CD14-positive monocyte (primary cell): ENCODE data around the gene RD3L. TPM values are rescaled to one million over a fixed set of nuclear protein-coding genes. Genes with fewer than 3 reads are reported as not detected.

Experiments used
- DNase-seq, 3 donors: peaks; one replicate each; pipeline ENCODE4 v3.0.0-alpha.2; 2011 to 2022
- H2AFZ ChIP-seq: 2 replicates; pipeline ENCODE4 v1.6.0; 2012; ENCODE audit warnings: mild to moderate bottlenecking, low read depth, low read length, inconsistent platforms; ENCODE audit not compliant: insufficient read depth, poor library complexity, severe bottlenecking
- H3K27ac ChIP-seq, 2 donors: 1 replicate in 1 of 2; 2 replicates in 1 of 2; pipeline ENCODE4 v1.5.1; 2012 to 2013; ENCODE audit warnings: low read length in 2 of 2, control low read depth in 1 of 2, inconsistent platforms in 1 of 2, low read depth in 1 of 2, mild to moderate bottlenecking in 1 of 2
- H3K27me3 ChIP-seq, 2 donors: one replicate each; pipeline versions ENCODE4 v1.6.0 to v1.6.1; 2011 to 2013; ENCODE audit warnings: low read length in 2 of 2; ENCODE audit not compliant: control insufficient read depth in 2 of 2, insufficient read depth in 2 of 2
- H3K36me3 ChIP-seq, 2 donors: replicated peaks in 1 of 2; 1 replicate in 1 of 2; 2 replicates in 1 of 2; pipeline versions ENCODE4 v1.5.1 to v1.6.1; 2012 to 2013; ENCODE audit warnings: low read length in 2 of 2, control low read depth in 1 of 2, inconsistent platforms in 1 of 2, mild to moderate bottlenecking in 1 of 2; ENCODE audit not compliant: insufficient read depth in 2 of 2, control insufficient read depth in 1 of 2
- H3K4me1 ChIP-seq, 2 donors: 1 replicate in 1 of 2; 2 replicates in 1 of 2; pipeline versions ENCODE4 v1.5.1 to v1.6.1; 2012 to 2013; ENCODE audit warnings: low read length in 2 of 2, control low read depth in 1 of 2, inconsistent platforms in 1 of 2, mild to moderate bottlenecking in 1 of 2, moderate library complexity in 1 of 2; ENCODE audit not compliant: insufficient read depth in 2 of 2, control insufficient read depth in 1 of 2
- H3K4me2 ChIP-seq: replicated peaks from 2 replicates; pipeline ENCODE3; 2012; ENCODE audit warnings: low read length, moderate library complexity, mild to moderate bottlenecking; ENCODE audit not compliant: poor library complexity, severe bottlenecking; ENCODE audit errors: extremely low read depth
- H3K4me3 ChIP-seq, 3 experiments: fragments of 200-600 bp in 1 of 3; sonication (generic) in 1 of 3; replicated peaks in 1 of 3; 1 replicate in 2 of 3; 2 replicates in 1 of 3; pipeline ENCODE4 v1.5.1; 2011 to 2013; ENCODE audit warnings: low read length in 3 of 3, mild to moderate bottlenecking in 3 of 3, control low read depth in 2 of 3, low read depth in 2 of 3, inconsistent platforms in 1 of 3, moderate library complexity in 1 of 3
- H3K79me2 ChIP-seq: 2 replicates; pipeline ENCODE4 v1.6.0; 2012; ENCODE audit warnings: mild to moderate bottlenecking, control low read depth, inconsistent platforms, low read length, moderate library complexity; ENCODE audit not compliant: insufficient read depth
- H3K9ac ChIP-seq: 2 replicates; pipeline ENCODE4 v1.6.0; 2017; ENCODE audit warnings: low read length, mild to moderate bottlenecking; ENCODE audit not compliant: insufficient read depth, poor library complexity, severe bottlenecking
- H3K9me3 ChIP-seq, 2 donors: replicated peaks in 1 of 2; 1 replicate in 1 of 2; 2 replicates in 1 of 2; pipeline versions ENCODE4 v1.5.1 to v1.6.1; 2012 to 2013; ENCODE audit warnings: low read length in 2 of 2, control low read depth in 1 of 2; ENCODE audit not compliant: control insufficient read depth in 1 of 2, insufficient read depth in 1 of 2
- H4K20me1 ChIP-seq: 2 replicates; pipeline ENCODE4 v1.6.0; 2012; ENCODE audit warnings: mild to moderate bottlenecking, low read length, control low read depth, moderate library complexity; ENCODE audit not compliant: insufficient read depth
- H3K27ac Mint-ChIP-seq, 7 donors: one replicate each; pipeline ENCODE4 v1.8.0; 2020; ENCODE audit warnings: mild to moderate bottlenecking in 7 of 7, mixed read lengths in 7 of 7, moderate library complexity in 6 of 7, inconsistent platforms in 2 of 7
- H3K27me3 Mint-ChIP-seq, 3 donors: one replicate each; pipeline ENCODE4 v1.8.0; 2021 to 2022; ENCODE audit warnings: low read depth in 3 of 3, mild to moderate bottlenecking in 3 of 3, mixed read lengths in 3 of 3, moderate library complexity in 3 of 3, inconsistent platforms in 1 of 3
- H3K36me3 Mint-ChIP-seq, 2 donors: one replicate each; pipeline ENCODE4 v1.8.0; 2020; ENCODE audit warnings: mixed read lengths in 2 of 2, inconsistent platforms in 1 of 2, mild to moderate bottlenecking in 1 of 2
- H3K4me1 Mint-ChIP-seq: one replicate; pipeline ENCODE4 v1.8.0; 2020; ENCODE audit warnings: mild to moderate bottlenecking, mixed read lengths
- H3K4me3 Mint-ChIP-seq, 2 donors: one replicate each; pipeline ENCODE4 v1.8.0; 2020; ENCODE audit warnings: mild to moderate bottlenecking in 2 of 2, mixed read lengths in 2 of 2, moderate library complexity in 1 of 2
- H3K9me3 Mint-ChIP-seq, 7 donors: one replicate each; pipeline ENCODE4 v1.8.0; 2020 to 2022; ENCODE audit warnings: mixed read lengths in 7 of 7, mild to moderate bottlenecking in 6 of 7, moderate library complexity in 6 of 7, inconsistent platforms in 2 of 7
- WGBS: methylation state at CpG from one replicate; pipeline ENCODE4 v1.1.5; 2013; ENCODE audit warnings: missing lambda C conversion rate; ENCODE audit not compliant: insufficient coverage; 5-methylcytosine and 5-hydroxymethylcytosine counted together
- intact Hi-C, 2 donors: fragments of 100-400 bp; cut with micrococcal nuclease; formaldehyde crosslinking; loops; one replicate each; pipeline versions ENCODE4 v1.15.0 to v1.15.1; 2023
- polyA plus RNA-seq, 3 donors: library from polyadenylated mRNA; depleted of rRNA in 1 of 3; unstranded in 2 of 3; stranded (reverse) in 1 of 3; fragments of 300-500 nt in 2 of 3; fragments of >200 nt in 1 of 3; fragmentation: Illumina TruSeq in 2 of 3; gene quantifications; 1 replicate in 2 of 3; 2 replicates in 1 of 3; pipeline ENCODE4 v1.2.3, GENCODE V29; 2012 to 2021
- TF ChIP-seq, protein P1 (sequence below): fragments of 200-600 bp; IDR thresholded peaks from one replicate; pipeline ENCODE4 v1.8.0; 2022; ENCODE audit warnings: antibody characterized with exemption, mild to moderate bottlenecking

The RD3L gene
- polyA plus RNA-seq, 3 donors: not detected

DNA sequence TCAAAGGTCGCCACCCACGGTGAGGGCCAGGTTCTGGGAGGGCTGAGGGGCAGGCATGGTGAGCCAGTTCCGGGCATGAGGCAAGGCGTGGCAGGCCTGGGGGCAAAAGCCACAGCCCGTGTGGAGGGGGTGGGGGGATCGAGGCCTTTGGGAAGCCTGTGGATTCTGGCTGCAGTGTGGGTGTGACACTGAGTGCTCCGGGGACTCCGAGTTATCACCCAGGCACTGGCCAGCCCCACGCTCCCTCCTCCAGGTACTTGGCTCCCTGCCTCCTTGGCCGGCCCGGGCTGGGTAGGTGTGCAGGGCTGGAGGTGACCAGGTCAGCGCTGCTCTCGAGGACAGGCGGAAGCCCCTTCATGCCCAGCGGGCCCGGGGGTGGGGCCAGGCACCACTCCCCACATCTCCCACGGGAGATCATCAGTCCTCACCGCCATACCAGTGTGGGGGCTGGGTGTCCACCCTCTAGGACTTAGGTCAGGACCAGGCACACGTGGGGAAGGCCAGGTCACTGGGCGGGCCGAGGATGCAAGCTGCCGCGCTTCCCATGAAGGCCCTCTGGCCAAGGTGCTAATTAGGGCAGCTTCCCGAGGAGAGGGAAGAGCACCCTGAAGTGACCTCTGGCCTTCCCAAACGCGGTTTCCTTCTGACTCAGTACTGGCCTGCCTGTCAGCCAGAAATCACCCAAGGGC lies 48.2 kb downstream of the RD3L start:
- no peaks in the 10 kb centered on the region for H3K4me1 Mint-ChIP-seq
- peaks cover 2 to 7% (median 4%) of the 10 kb centered on the region in 7 donors for H3K9me3 Mint-ChIP-seq
- no peaks in the 10 kb centered on the region for H3K36me3 ChIP-seq
- intact Hi-C loops: no loop called here
- no peak for DNase-seq
- no peaks in the 10 kb centered on the region for H4K20me1 ChIP-seq
- H3K27me3 ChIP-seq: no peaks in the 10 kb centered on the region
- no peaks in the 10 kb centered on the region for H3K36me3 Mint-ChIP-seq
- H3K4me1 ChIP-seq: no peaks in the 10 kb centered on the region
- H2AFZ ChIP-seq: no peak overlapping the region
- 81% methylated on average over 20 of the region's 26 CpGs for WGBS
- H3K4me3 Mint-ChIP-seq: no peak overlapping the region
- peaks cover 0 to 3% (median 3%) of the 10 kb centered on the region in 3 donors for H3K27me3 Mint-ChIP-seq
- no peak overlapping the region for H3K27ac ChIP-seq
- no peak overlapping the region for H3K9ac ChIP-seq
- no peak overlapping the region for H3K4me3 ChIP-seq
- peaks cover 5 to 11% of the 10 kb centered on the region in 2 donors for H3K9me3 ChIP-seq
- H3K79me2 ChIP-seq: no peaks in the 10 kb centered on the region
- H3K27ac Mint-ChIP-seq: no peak overlapping the region
- TF ChIP-seq, protein P1, sequence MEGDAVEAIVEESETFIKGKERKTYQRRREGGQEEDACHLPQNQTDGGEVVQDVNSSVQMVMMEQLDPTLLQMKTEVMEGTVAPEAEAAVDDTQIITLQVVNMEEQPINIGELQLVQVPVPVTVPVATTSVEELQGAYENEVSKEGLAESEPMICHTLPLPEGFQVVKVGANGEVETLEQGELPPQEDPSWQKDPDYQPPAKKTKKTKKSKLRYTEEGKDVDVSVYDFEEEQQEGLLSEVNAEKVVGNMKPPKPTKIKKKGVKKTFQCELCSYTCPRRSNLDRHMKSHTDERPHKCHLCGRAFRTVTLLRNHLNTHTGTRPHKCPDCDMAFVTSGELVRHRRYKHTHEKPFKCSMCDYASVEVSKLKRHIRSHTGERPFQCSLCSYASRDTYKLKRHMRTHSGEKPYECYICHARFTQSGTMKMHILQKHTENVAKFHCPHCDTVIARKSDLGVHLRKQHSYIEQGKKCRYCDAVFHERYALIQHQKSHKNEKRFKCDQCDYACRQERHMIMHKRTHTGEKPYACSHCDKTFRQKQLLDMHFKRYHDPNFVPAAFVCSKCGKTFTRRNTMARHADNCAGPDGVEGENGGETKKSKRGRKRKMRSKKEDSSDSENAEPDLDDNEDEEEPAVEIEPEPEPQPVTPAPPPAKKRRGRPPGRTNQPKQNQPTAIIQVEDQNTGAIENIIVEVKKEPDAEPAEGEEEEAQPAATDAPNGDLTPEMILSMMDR: no peak
- no peak overlapping the region for H3K4me2 ChIP-seq

DNA sequence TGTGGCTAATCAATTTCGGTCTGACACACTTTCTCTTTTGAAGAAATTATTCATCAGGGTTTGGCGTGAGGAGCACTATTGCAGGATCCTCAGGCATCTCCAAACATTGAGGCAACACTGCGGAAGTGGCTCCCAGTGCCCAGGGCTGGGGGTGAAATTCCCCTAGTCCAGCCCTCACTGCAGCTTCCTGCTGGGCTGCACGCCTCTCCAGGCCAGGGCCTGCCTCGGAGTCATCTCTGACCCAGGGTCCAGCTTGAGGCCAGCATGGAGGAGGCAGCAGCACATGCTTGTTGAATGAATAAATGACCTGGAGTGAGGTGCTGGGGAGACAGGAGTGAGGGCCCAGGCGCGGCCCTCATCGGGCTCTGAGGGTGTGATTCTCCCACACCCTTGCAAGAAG lies 50.1 kb downstream of the RD3L start:
- Histone ChIP-seq H3K9ac (no peak overlapping the region), H3K4me2 (no peak overlapping the region), H3K79me2 (no peaks in the 10 kb centered on the region), H3K4me1 (no peaks in the 10 kb centered on the region), H4K20me1 (no peaks in the 10 kb centered on the region), H2AFZ (no peak overlapping the region), H3K27me3 (no peaks in the 10 kb centered on the region), H3K4me3 (no peak overlapping the region), H3K27ac (no peak overlapping the region), H3K36me3 (no peaks in the 10 kb centered on the region), H3K9me3 (peaks cover 5 to 10% of the 10 kb centered on the region in 2 donors)
- no peaks in the 10 kb centered on the region for H3K4me1 Mint-ChIP-seq
- no peaks in the 10 kb centered on the region for H3K36me3 Mint-ChIP-seq
- DNase-seq: no peak
- peaks cover 0 to 5% (median 4%) of the 10 kb centered on the region in 7 donors for H3K9me3 Mint-ChIP-seq
- no peak overlapping the region for H3K4me3 Mint-ChIP-seq
- H3K27me3 Mint-ChIP-seq: peaks cover 0 to 3% (median 1%) of the 10 kb centered on the region in 3 donors
- TF ChIP-seq, protein P1: no peak
- no peak overlapping the region for H3K27ac Mint-ChIP-seq
- intact Hi-C loops: no loop called here
- WGBS: 81% methylated on average over 4 of the region's 8 CpGs
